ENCODE results near the gene REEP3.

Gene REEP3

DNA sequence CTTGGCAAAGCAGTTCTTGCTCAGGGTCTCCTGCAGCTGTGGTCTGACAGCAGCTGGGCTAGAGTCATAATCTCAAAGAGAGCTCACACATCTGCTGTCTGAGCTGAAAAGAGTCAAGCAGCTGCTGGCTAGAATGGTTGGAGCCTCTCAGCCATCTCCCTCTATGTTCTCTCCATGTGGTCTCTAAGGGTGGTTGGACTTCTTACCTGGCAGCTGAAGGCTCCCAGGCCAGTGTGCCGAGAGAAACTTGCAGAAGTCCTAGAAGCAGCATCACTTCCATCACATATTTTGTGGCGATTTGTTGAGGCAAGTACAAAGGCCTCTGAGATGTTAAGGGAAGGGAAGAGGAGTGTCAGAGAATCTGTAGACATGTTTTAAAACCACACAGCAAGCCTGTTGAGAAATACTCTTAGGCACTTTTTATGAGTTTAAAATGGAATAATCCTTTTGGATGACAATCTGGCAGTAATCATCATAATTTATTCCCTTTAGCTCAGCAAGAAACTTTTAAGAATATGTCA, 93.2 kb downstream of the REEP3 start (continued):
- TF ChIP-seq, protein P1, sequence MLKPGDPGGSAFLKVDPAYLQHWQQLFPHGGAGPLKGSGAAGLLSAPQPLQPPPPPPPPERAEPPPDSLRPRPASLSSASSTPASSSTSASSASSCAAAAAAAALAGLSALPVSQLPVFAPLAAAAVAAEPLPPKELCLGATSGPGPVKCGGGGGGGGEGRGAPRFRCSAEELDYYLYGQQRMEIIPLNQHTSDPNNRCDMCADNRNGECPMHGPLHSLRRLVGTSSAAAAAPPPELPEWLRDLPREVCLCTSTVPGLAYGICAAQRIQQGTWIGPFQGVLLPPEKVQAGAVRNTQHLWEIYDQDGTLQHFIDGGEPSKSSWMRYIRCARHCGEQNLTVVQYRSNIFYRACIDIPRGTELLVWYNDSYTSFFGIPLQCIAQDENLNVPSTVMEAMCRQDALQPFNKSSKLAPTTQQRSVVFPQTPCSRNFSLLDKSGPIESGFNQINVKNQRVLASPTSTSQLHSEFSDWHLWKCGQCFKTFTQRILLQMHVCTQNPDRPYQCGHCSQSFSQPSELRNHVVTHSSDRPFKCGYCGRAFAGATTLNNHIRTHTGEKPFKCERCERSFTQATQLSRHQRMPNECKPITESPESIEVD (tag by site-specific recombination; IDR thresholded peaks at IDR 0.05): peak; percentile 59; the same call in 1 of the 2 replicates

- CTCF ChIA-PET: interaction anchor here (0.6 kb wide), 1 partner anchor 460 kb away, joined by 3 read pairs; no protein-coding TSS in a partner anchor
- H3K4me1 ChIP-seq (ENCODE audit: control insufficient read depth, insufficient read depth, low read length): no peaks in the 10 kb centered on the region; the same call in 1 of the 2 replicates
These were observed 97.4 kb downstream of the REEP3 start for GRCh38 chr10:63618552-63618951.

DNA sequence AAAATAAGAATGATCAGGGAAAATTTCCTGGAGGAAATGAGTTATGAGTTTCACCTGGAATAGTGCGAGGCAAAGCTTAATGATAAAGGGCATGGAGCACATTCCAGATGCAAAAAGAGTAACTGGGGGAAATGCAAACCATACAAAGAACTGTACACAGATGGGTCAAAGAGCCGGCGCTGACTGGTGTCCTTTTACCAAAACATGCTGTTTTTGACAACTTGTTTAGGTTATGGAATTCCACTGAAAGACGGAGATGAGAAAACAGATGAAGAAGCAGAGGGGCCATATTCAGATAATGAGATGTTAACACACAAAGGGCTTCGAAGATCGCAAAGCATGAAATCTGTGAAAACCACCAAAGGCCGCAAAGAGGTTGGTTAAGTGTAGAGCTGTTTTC, 98.2 kb downstream of the REEP3 start:
- ChIA-PET CTCF (no interaction called here), POLR2A (no interaction called here)
- H3K27ac ChIP-seq (ENCODE audit: extremely low read depth, low read depth, low read length): no peak overlapping the region
- no peaks in the 10 kb centered on the region for H3K9me3 ChIP-seq (ENCODE audit: control insufficient read depth, insufficient read depth, low read depth, low read length)
- no peak overlapping the region for H3K4me3 ChIP-seq (ENCODE audit: low read depth, low read length)
- TF ChIP-seq ZFHX2 (tag by site-specific recombination; conservative IDR thresholded peaks at IDR 0.05): no peak
- TF ChIP-seq, protein P2, sequence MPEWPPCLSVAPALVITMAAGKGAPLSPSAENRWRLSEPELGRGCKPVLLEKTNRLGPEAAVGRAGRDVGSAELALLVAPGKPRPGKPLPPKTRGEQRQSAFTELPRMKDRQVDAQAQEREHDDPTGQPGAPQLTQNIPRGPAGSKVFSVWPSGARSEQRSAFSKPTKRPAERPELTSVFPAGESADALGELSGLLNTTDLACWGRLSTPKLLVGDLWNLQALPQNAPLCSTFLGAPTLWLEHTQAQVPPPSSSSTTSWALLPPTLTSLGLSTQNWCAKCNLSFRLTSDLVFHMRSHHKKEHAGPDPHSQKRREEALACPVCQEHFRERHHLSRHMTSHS (tag by site-specific recombination; IDR thresholded peaks at IDR 0.05): no peak
- TF ChIP-seq, protein P3, sequence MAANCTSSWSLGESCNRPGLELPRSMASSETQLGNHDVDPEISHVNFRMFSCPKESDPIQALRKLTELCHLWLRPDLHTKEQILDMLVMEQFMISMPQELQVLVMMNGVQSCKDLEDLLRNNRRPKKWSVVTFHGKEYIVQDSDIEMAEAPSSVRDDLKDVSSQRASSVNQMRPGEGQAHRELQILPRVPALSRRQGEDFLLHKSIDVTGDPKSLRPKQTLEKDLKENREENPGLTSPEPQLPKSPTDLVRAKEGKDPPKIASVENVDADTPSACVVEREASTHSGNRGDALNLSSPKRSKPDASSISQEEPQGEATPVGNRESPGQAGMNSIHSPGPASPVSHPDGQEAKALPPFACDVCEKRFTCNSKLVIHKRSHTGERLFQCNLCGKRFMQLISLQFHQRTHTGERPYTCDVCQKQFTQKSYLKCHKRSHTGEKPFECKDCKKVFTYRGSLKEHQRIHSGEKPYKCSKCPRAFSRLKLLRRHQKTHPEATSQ (tag by site-specific recombination; IDR thresholded peaks at IDR 0.05): no peak
- TF ChIP-seq, protein P4, sequence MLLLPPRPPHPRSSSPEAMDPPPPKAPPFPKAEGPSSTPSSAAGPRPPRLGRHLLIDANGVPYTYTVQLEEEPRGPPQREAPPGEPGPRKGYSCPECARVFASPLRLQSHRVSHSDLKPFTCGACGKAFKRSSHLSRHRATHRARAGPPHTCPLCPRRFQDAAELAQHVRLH (tag by site-specific recombination; IDR thresholded peaks at IDR 0.05): no peak
- TF ChIP-seq ZNF621 (tag by site-specific recombination; IDR thresholded peaks at IDR 0.05): no peak
- no peak for TF ChIP-seq ZNF169 (tag by site-specific recombination; IDR thresholded peaks at IDR 0.05)
- no peak for TF ChIP-seq ZNF777 (tag by site-specific recombination; IDR thresholded peaks at IDR 0.05; ENCODE audit: borderline replicate concordance)
- TF ChIP-seq ZNF24 (tag by site-specific recombination; IDR thresholded peaks at IDR 0.05): no peak
- no peak for TF ChIP-seq ZNF707 (tag by site-specific recombination; IDR thresholded peaks at IDR 0.05)
- no peak for TF ChIP-seq ZNF202 (tag by site-specific recombination; IDR thresholded peaks at IDR 0.05; ENCODE audit: borderline replicate concordance)
- no peaks in the 10 kb centered on the region; the same call in 1 of the 2 replicates for H3K4me1 ChIP-seq (ENCODE audit: control insufficient read depth, insufficient read depth, low read length)
- no peaks in the 10 kb centered on the region; a peak in 1 of 3 replicates for H3K36me3 ChIP-seq (ENCODE audit: control insufficient read depth in 2 of 2, insufficient read depth in 1 of 2, low read length in 2 of 2)

More at GRCh38 chr10:63618552-63618951, 97.4 kb downstream of the REEP3 start:
- Histone ChIP-seq H3K4me3 (ENCODE audit: low read depth, low read length) (no peak overlapping the region), H3K27ac (ENCODE audit: extremely low read depth, low read depth, low read length) (no peak overlapping the region), H3K9me3 (ENCODE audit: control insufficient read depth, insufficient read depth, low read depth, low read length) (no peaks in the 10 kb centered on the region), H3K36me3 (ENCODE audit: control insufficient read depth in 2 of 2, insufficient read depth in 1 of 2, low read length in 2 of 2) (no peaks in the 10 kb centered on the region; a peak in 1 of 3 replicates)
- POLR2A ChIA-PET: no interaction called here
- TF ChIP-seq ZNF561 (tag by site-specific recombination; IDR thresholded peaks at IDR 0.05; ENCODE audit: borderline replicate concordance) (no peak), EGR2 (tag by site-specific recombination; IDR thresholded peaks at IDR 0.05; ENCODE audit: low read depth) (no peak), ZNF18 (tag by site-specific recombination; IDR thresholded peaks at IDR 0.05) (no peak), ZNF114 (tag by site-specific recombination; IDR thresholded peaks at IDR 0.05) (no peak), ZNF416 (tag by site-specific recombination; IDR thresholded peaks at IDR 0.05) (no peak), ZNF266 (tag by site-specific recombination; IDR thresholded peaks at IDR 0.05; ENCODE audit: low read depth) (no peak)
- TF ChIP-seq, protein P5, sequence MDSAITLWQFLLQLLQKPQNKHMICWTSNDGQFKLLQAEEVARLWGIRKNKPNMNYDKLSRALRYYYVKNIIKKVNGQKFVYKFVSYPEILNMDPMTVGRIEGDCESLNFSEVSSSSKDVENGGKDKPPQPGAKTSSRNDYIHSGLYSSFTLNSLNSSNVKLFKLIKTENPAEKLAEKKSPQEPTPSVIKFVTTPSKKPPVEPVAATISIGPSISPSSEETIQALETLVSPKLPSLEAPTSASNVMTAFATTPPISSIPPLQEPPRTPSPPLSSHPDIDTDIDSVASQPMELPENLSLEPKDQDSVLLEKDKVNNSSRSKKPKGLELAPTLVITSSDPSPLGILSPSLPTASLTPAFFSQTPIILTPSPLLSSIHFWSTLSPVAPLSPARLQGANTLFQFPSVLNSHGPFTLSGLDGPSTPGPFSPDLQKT (IDR thresholded peaks at IDR 0.05; ENCODE audit: borderline replicate concordance, low read depth, low read length): no peak
- TF ChIP-seq, protein P6, sequence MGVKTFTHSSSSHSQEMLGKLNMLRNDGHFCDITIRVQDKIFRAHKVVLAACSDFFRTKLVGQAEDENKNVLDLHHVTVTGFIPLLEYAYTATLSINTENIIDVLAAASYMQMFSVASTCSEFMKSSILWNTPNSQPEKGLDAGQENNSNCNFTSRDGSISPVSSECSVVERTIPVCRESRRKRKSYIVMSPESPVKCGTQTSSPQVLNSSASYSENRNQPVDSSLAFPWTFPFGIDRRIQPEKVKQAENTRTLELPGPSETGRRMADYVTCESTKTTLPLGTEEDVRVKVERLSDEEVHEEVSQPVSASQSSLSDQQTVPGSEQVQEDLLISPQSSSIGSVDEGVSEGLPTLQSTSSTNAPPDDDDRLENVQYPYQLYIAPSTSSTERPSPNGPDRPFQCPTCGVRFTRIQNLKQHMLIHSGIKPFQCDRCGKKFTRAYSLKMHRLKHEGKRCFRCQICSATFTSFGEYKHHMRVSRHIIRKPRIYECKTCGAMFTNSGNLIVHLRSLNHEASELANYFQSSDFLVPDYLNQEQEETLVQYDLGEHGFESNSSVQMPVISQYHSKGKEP (tag by site-specific recombination; IDR thresholded peaks at IDR 0.05): no peak
